Sigmoid colon (tissue), 7 donors: ENCODE results near the gene ABHD14A. TPM values are rescaled to one million over a fixed set of nuclear protein-coding genes. Genes with fewer than 3 reads are reported as not detected.
A peak's percentile ranks its signal among the peaks of the same experiment; 100 is the strongest.

Experiments
- DNase-seq: peaks from one replicate; pipeline ENCODE4 v3.0.0-alpha.2; 2019
- H3K27ac ChIP-seq, 4 donors: fragments of 200-600 bp; sonication (generic); one replicate each; pipeline ENCODE4 v1.5.1; 2016 to 2019; ENCODE audit warnings: mild to moderate bottlenecking in 1 of 4
- H3K27me3 ChIP-seq, 3 donors: fragments of 200-600 bp; sonication (generic); one replicate each; pipeline ENCODE4 v1.5.1; 2019; ENCODE audit warnings: mild to moderate bottlenecking in 1 of 3
- H3K36me3 ChIP-seq, 4 donors: fragments of 200-600 bp; sonication (generic); one replicate each; pipeline ENCODE4 v1.5.1; 2016 to 2019
- H3K4me1 ChIP-seq, 4 donors: fragments of 200-600 bp; sonication (generic); one replicate each; pipeline ENCODE4 v1.5.1; 2017 to 2019
- H3K4me3 ChIP-seq, 4 donors: fragments of 200-600 bp; sonication (generic); one replicate each; pipeline ENCODE4 v1.5.1; 2017 to 2019; ENCODE audit warnings: mild to moderate bottlenecking in 2 of 4, moderate library complexity in 1 of 4
- H3K9me3 ChIP-seq, 4 donors: fragments of 200-600 bp in 3 of 4; sonication (generic) in 3 of 4; one replicate each; pipeline versions ENCODE4 v1.5.1 to v1.6.1; 2013 to 2019
- CTCF ChIP-seq, 4 experiments: fragments of 450-650 bp in 3 of 4; fragments of 200-600 bp in 1 of 4; IDR thresholded peaks; one replicate each; pipeline ENCODE4 v1.5.1; 2016 to 2019; ENCODE audit warnings: antibody characterized with exemption in 4 of 4, mild to moderate bottlenecking in 3 of 4, moderate library complexity in 2 of 4
- EP300 ChIP-seq, 4 donors: sonication (generic); formaldehyde crosslinking; IDR thresholded peaks; one replicate each; pipeline ENCODE4 v1.6.1; 2017; ENCODE audit warnings: antibody characterized with exemption in 4 of 4
- POLR2A ChIP-seq, 2 donors: fragments of 450-650 bp; IDR thresholded peaks; one replicate each; pipeline ENCODE4 v1.6.1; 2016; ENCODE audit warnings: antibody characterized with exemption in 2 of 2, mild to moderate bottlenecking in 2 of 2, moderate library complexity in 2 of 2
- POLR2AphosphoS5 ChIP-seq, 4 donors: sonication (generic); formaldehyde crosslinking; IDR thresholded peaks; one replicate each; pipeline ENCODE4 v1.6.1; 2017; ENCODE audit warnings: antibody characterized with exemption in 4 of 4
- WGBS, 2 donors: extraction: QIAGEN DNeasy Blood & Tissue Kit; methylation state at CpG; one replicate each; pipeline ENCODE4 v1.1.7; 2013; 5-methylcytosine and 5-hydroxymethylcytosine counted together
- intact Hi-C: fragments of 100-400 bp; cut with DNase I; formaldehyde crosslinking; loops from one replicate; pipeline ENCODE4 v1.15.1; 2023
- polyA plus RNA-seq, 3 donors: library from polyadenylated mRNA; stranded (reverse); fragments of 200-250 nt; gene quantifications; one replicate each; pipeline ENCODE4 v1.2.3, GENCODE V29; 2013
- total RNA-seq, 4 donors: library from RNA; depleted of rRNA; stranded (reverse); fragments of >200 nt; gene quantifications; one replicate each; pipeline ENCODE4 v1.1.0, GENCODE V29; 2016
- donor health status: healthy with polysubstance abuse.
- donor health status: Bipolar disorder and iron deficiency.
- donor health status: healthy.

ABHD14A gene
- total and polyA plus RNA-seq, 7 donors, result 3.2 to 35.3 (median 16.3) TPM

GRCh38 chr3:51933471-51934138, 41.3 kb upstream of the ABHD14A start:
- peak; percentile 30 for DNase-seq
- intact Hi-C loops, result no loop called here
- no peaks in the 10 kb centered on the region for H3K9me3 ChIP-seq
- H3K27me3 ChIP-seq, result no peaks in the 10 kb centered on the region
- WGBS, 2 donors, result 94 to 95% methylated on average over 13 of the region's 13 CpGs
- TF ChIP-seq POLR2A (IDR thresholded peaks at IDR 0.05), result no peak
- no peak for TF ChIP-seq CTCF (IDR thresholded peaks at IDR 0.05)
- TF ChIP-seq POLR2AphosphoS5 (IDR thresholded peaks at IDR 0.05), result no peak
- no peak for TF ChIP-seq EP300 (IDR thresholded peaks at IDR 0.05)
- no peaks in the 10 kb centered on the region for H3K4me1 ChIP-seq
- H3K4me3 ChIP-seq, result no peak overlapping the region
- H3K27ac ChIP-seq, result no peak overlapping the region
- H3K36me3 ChIP-seq, result peaks cover 29 to 60% (median 47%) of the 10 kb centered on the region in 4 donors

GRCh38 chr3:51934139-51934850, 40.6 kb upstream of the ABHD14A start:
- peaks cover 0 to 5% (median under 1%) of the 10 kb centered on the region in 4 donors for H3K4me1 ChIP-seq
- TF ChIP-seq POLR2A (IDR thresholded peaks at IDR 0.05), result no peak
- TF ChIP-seq POLR2AphosphoS5 (IDR thresholded peaks at IDR 0.05), result no peak
- no peak overlapping the region for H3K4me3 ChIP-seq
- intact Hi-C loops, result no loop called here
- H3K36me3 ChIP-seq, result peaks cover 29 to 67% (median 47%) of the 10 kb centered on the region in 4 donors
- 96 to 98% methylated on average over 11 of the region's 11 CpGs for WGBS, 2 donors
- H3K27ac ChIP-seq, result no peak overlapping the region
- H3K9me3 ChIP-seq, result no peaks in the 10 kb centered on the region
- H3K27me3 ChIP-seq, result no peaks in the 10 kb centered on the region
- DNase-seq, result peak; percentile 59

- Histone ChIP-seq H3K4me3 (no peak overlapping the region), H3K4me1 (peaks cover 0 to 8% (median 6%) of the 10 kb centered on the region in 4 donors), H3K27me3 (no peaks in the 10 kb centered on the region), H3K9me3 (no peaks in the 10 kb centered on the region), H3K36me3 (peaks cover 29 to 68% (median 47%) of the 10 kb centered on the region in 4 donors), H3K27ac (no peak overlapping the region)
- DNase-seq, result peak; percentile 45
- TF ChIP-seq EP300 (IDR thresholded peaks at IDR 0.05), result no peak
- TF ChIP-seq POLR2AphosphoS5 (IDR thresholded peaks at IDR 0.05), result no peak
- no peak for TF ChIP-seq CTCF (IDR thresholded peaks at IDR 0.05)
- no peak for TF ChIP-seq POLR2A (IDR thresholded peaks at IDR 0.05)
- intact Hi-C loops, result no loop called here
- WGBS, 2 donors, result 94 to 95% methylated on average over 28 of the region's 28 CpGs
Observed at GRCh38 chr3:51934991-51935885, 39.6 kb upstream of the ABHD14A start.

- Histone ChIP-seq H3K36me3 (peaks cover 29 to 68% (median 47%) of the 10 kb centered on the region in 4 donors), H3K4me3 (no peak overlapping the region), H3K27ac (no peak overlapping the region), H3K27me3 (no peaks in the 10 kb centered on the region), H3K9me3 (no peaks in the 10 kb centered on the region), H3K4me1 (peaks cover 0 to 17% (median 15%) of the 10 kb centered on the region in 4 donors)
- TF ChIP-seq CTCF (IDR thresholded peaks at IDR 0.05) (no peak), EP300 (IDR thresholded peaks at IDR 0.05) (no peak), POLR2A (IDR thresholded peaks at IDR 0.05) (no peak), POLR2AphosphoS5 (IDR thresholded peaks at IDR 0.05) (no peak)
- intact Hi-C loops, result no loop called here
- WGBS, 2 donors, result 96 to 97% methylated on average over 25 of the region's 25 CpGs
- peak; percentile 50 for DNase-seq
Observed at GRCh38 chr3:51935886-51936755, 38.7 kb upstream of the ABHD14A start.
